GM12872 (cell line): Measurements from ENCODE around the gene MFGE8.

Experiments used
- CTCF ChIP-seq: IDR thresholded peaks from 3 replicates; pipeline ENCODE4 v1.5.1; 2011; ENCODE audit warnings: low read depth, mild to moderate bottlenecking, low read length, moderate library complexity; ENCODE audit not compliant: insufficient read depth

MFGE8 gene

DNA sequence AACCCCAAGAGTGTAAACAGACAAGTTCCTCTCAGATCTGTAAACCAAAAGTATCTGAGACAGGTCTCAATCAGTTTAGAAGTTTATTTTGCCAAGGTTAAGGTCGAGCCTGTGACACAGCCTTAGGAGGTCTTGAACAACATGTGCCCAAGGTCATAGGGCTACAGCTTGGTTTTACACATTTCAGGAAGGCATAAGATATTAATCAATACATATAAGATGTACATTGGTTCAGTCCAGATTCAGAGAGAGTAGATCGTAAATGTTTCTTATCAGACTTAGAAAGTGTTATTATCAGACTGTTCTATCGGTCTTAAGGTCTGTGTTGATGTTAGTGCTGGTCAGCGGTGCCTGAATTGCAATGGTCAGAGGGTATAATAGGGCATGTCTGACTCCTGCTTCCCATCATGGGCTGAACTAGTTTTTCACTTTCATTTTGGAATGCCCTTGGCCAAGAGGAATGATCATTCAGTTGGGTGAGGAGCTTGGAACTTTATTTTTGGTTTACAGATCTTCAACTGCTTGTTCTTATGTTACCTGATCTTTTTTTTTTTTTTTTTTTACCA, 27.0 kb upstream of the MFGE8 start:
- TF ChIP-seq CTCF = no peak

GRCh38 chr15:88939486-88939806, 26.3 kb upstream of the MFGE8 start:
- no peak for TF ChIP-seq CTCF

DNA sequence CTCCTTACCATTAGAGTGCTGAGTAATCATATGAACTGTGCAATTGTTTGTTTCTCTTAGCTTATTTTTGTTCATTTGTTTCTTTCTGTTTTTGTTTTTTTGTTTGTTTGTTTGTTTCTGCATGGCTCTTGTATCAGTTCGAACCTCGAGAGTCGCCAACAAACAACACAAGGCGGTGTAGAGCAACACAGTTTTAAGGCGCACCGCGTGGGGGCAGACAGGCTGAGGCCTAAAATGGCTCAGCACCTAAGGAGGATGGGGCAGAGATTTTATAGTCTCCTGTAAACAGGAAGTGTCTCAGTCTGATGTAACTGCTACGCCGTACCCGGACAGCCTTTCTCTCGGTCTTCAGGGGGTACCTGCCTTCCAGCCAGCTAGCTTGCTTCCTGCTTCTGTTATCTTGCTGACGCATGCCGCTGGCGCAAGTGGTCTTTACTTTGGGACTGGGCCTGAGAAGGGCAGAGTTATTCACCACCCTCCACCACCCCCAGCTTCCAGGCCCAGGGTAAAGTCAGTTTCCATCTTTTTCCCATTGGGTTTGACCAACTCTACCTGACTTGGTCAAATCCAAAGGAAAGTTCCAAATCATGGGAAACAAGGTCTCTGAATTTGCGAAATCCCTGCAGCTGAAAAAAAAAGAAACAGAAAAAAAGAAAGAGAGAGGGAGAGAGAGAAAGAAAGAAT, 25.8 kb upstream of the MFGE8 start:
- no peak for TF ChIP-seq CTCF

DNA sequence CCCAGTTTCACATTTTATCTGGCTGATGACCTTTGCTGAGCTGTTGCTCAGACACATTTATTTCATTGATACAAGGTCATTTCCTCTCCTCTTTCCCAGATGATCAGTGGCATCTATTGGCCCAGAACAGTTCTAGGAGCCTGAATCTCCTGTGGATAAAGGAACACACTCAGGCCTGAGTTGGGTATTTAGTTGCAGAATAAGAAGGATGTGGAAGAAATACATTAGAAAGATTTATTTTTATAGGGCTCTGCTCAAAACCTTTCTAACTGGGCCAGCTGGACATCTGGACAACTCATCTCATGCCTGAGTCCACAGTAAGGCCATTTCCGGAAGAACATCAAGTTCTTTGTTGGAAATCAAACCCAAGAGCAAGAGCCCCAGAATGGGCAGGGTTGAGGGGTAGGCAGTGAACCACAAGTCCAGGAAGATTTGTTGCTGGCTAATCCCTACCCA, 19.7 kb upstream of the MFGE8 start:
- TF ChIP-seq CTCF = no peak

DNA sequence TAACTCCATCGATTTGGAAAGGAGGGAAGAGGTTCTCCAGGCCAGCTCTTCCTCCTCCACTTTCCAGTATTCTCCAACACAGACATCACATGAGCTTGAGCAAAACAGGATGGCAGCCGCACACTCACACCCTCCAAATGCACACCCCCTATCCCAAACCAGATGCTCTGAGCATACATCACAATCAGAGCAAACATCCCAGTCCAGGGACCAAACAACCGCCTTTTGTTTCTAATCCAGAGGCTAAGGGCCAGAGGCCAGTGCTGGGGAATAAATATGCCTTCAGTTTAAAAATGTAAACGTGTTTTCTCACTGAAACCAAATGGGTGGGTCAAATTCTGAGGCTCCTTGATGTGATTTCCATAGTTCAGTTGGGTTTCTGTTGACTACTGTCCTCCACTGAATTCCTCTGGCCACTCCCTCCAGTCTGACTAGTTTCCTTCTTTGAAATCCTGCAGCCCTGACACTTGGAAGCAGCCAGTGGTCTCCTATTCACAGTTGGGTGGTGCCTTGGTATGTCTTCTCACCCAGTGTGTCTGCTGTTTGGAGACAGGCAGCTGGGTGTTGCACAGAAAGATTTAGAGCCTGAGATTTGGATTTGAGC, 19.2 kb upstream of the MFGE8 start:
- TF ChIP-seq CTCF = no peak

DNA sequence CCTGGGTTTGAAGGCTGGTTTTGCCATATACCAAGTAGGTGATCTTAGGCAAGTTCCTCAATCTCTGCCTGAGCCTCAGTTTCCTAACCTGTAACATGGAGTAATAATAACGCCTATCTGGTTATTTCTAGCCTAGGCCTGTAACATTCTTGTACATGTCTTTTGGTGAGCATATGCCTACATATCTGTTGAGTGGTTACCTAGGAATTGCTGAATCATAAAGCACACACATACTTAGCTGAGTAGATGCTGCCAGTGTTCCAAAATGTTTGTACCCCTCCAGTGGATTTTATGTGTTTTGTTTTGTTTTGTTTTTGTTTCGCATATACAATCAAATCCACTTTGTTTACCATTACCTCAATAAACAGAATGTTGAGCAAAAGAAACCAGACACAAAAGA, 17.4 kb upstream of the MFGE8 start:
- TF ChIP-seq CTCF = no peak

- TF ChIP-seq CTCF = no peak
Measured at GRCh38 chr15:88920186-88920891, 7.2 kb upstream of the MFGE8 start.
